Retina (tissue), 1 donor: ENCODE measurements around the gene SPECC1.
"Not testable (repeated sequence)": the region's sequence is repeated elsewhere in the genome, so short reads cannot be mapped to it uniquely, and the experiment has no call there.

Source experiments
- DNase-seq: peaks from one replicate; pipeline ENCODE4 v3.0.0-alpha.2; 2016

The SPECC1 gene

GRCh38 chr17:20009302-20010098, at the start of gene SPECC1:
Gene SPECC1 (plus strand): TSS chr17:20009359. CDS start chr17:20096652, 87,293 bp downstream.
- DNase-seq = peak; percentile 95

GRCh38 chr17:19962954-19963353, 46.2 kb upstream of the SPECC1 start:
- DNase-seq = not testable (repeated sequence)

- DNase-seq = no peak
These were observed 36.0 kb upstream of the SPECC1 start for GRCh38 chr17:19973156-19973555.

GRCh38 chr17:19975601-19976000, 33.6 kb upstream of the SPECC1 start:
- no peak for DNase-seq

GRCh38 chr17:19977293-19978208, 31.6 kb upstream of the SPECC1 start, which contains the start of gene AKAP10:
Gene AKAP10 (minus strand): TSS chr17:19977828. CDS start chr17:19977679, 149 bp downstream.
- peak; percentile 94 for DNase-seq

GRCh38 chr17:19978209-19978802, 30.9 kb upstream of the SPECC1 start:
- no peak for DNase-seq

GRCh38 chr17:19978805-19979211, 30.4 kb upstream of the SPECC1 start:
- DNase-seq = no peak

GRCh38 chr17:19979917-19980770, 29.0 kb upstream of the SPECC1 start:
- no peak for DNase-seq

- no peak for DNase-seq
These were observed 22.0 kb upstream of the SPECC1 start for GRCh38 chr17:19986941-19987861.

GRCh38 chr17:19987897-19988296, 21.3 kb upstream of the SPECC1 start:
- DNase-seq = no peak

- DNase-seq = no peak
These were observed 17.8 kb upstream of the SPECC1 start for GRCh38 chr17:19991252-19991885.

- peak; percentile 90 for DNase-seq
These were observed 16.1 kb upstream of the SPECC1 start for GRCh38 chr17:19992803-19993713.

GRCh38 chr17:19996086-19996485, 13.1 kb upstream of the SPECC1 start:
- no peak for DNase-seq

GRCh38 chr17:19996502-19996901, 12.7 kb upstream of the SPECC1 start:
- no peak for DNase-seq

GRCh38 chr17:20008242-20009051, 712 bp upstream of the SPECC1 start:
- DNase-seq = no peak

GRCh38 chr17:20009052-20009301, 182 bp upstream of the SPECC1 start:
- no peak for DNase-seq

- DNase-seq = no peak
These were observed 1.1 kb downstream of the SPECC1 start for GRCh38 chr17:20010099-20010863.

GRCh38 chr17:20010936-20011335, 1.8 kb downstream of the SPECC1 start:
- DNase-seq = no peak
